Activated B cell treated with CpG ODN at 0.5 μM for 24 hours (primary cell): ENCODE measurements around the gene TENT4A. TPM values are rescaled to one million over a fixed set of nuclear protein-coding genes. Genes with fewer than 3 reads are reported as not detected.

ENCODE experiments used
- ATAC-seq: fragments of 200-7000 bp; cut with Tn5 transposase; one replicate; pipeline ENCODE4 v1.10.0; 2021; ENCODE audit warnings: low read depth, mild to moderate bottlenecking, moderate library complexity
- CTCF ChIA-PET: fragments of 350-600 bp; sonication (Branson Sonifier 250); formaldehyde crosslinking; loops from one replicate; lab custom pipeline; 2021; ENCODE audit warnings: antibody characterized with exemption; lab: Charles Lee
- POLR2A ChIA-PET: fragments of 350-600 bp; sonication (Branson Sonifier 250); formaldehyde crosslinking; loops from one replicate; lab custom pipeline; 2021; ENCODE audit warnings: antibody characterized with exemption; lab: Charles Lee
- DNase-seq: peaks from one replicate; pipeline ENCODE4 v3.0.0; 2022
- H3K27ac Mint-ChIP-seq: one replicate; pipeline ENCODE4 v1.8.0; 2020; ENCODE audit warnings: mixed read lengths
- H3K27me3 Mint-ChIP-seq: one replicate; pipeline ENCODE4 v1.8.0; 2021; ENCODE audit warnings: mixed read lengths
- H3K36me3 Mint-ChIP-seq: one replicate; pipeline ENCODE4 v1.8.0; 2021; ENCODE audit warnings: low read depth, mixed read lengths
- H3K4me1 Mint-ChIP-seq: one replicate; pipeline ENCODE4 v1.8.0; 2021; ENCODE audit warnings: mixed read lengths
- H3K4me3 Mint-ChIP-seq: one replicate; pipeline ENCODE4 v1.8.0; 2020; ENCODE audit warnings: mild to moderate bottlenecking, mixed read lengths
- H3K9me3 Mint-ChIP-seq: one replicate; pipeline ENCODE4 v1.8.0; 2020; ENCODE audit warnings: mixed read lengths
- CTCF ChIP-seq: fragments of 200-600 bp; IDR thresholded peaks from one replicate; pipeline ENCODE4 v1.8.0; 2022; ENCODE audit warnings: antibody characterized with exemption, mild to moderate bottlenecking
- intact Hi-C: fragments of 100-400 bp; cut with micrococcal nuclease; formaldehyde crosslinking; loops from one replicate; pipeline ENCODE4 v1.15.1; 2024
- total RNA-seq: library from RNA; stranded (reverse); gene quantifications from 2 replicates; pipeline ENCODE4 v1.2.3, GENCODE V29; 2022

The TENT4A gene
- total RNA-seq, 1 donor from 2014 or later: 51.2 TPM

GRCh38 chr5:6720561-6720921 is 7.3 kb downstream of the TENT4A start:
- Mint-ChIP-seq H3K4me1 (peaks cover 89% of the 10 kb centered on the region), H3K9me3 (no peaks in the 10 kb centered on the region), H3K27ac (peak overlapping the region; percentile 41), H3K36me3 (peaks cover 48% of the 10 kb centered on the region), H3K4me3 (no peak overlapping the region), H3K27me3 (no peaks in the 10 kb centered on the region)
- ChIA-PET CTCF (no interaction called here), POLR2A (no interaction called here)
- intact Hi-C loops: loop anchor here (10.0 kb wide), 1 partner anchor 236 kb away; no protein-coding TSS in a partner anchor
- no peak for DNase-seq
- no peak for ATAC-seq
- TF ChIP-seq CTCF: no peak

- POLR2A ChIA-PET: interaction anchor here (1.1 to 2.6 kb wide), 4 partner anchors 9 to 343 kb away, joined by 3 to 16 read pairs (median 10); partner anchors contain the start of genes MED10, NSUN2, SRD5A1 and TENT4A
- Mint-ChIP-seq H3K36me3 (peaks cover 53% of the 10 kb centered on the region), H3K9me3 (no peaks in the 10 kb centered on the region), H3K27me3 (no peaks in the 10 kb centered on the region), H3K27ac (peak overlapping the region; percentile 94), H3K4me1 (peaks cover 89% of the 10 kb centered on the region), H3K4me3 (peak overlapping the region; percentile 83)
- no peak for ATAC-seq
- TF ChIP-seq CTCF: no peak
- no peak for DNase-seq
- intact Hi-C loops: loop anchor here (10.0 kb wide), 1 partner anchor 237 kb away; no protein-coding TSS in a partner anchor
- CTCF ChIA-PET: interaction anchor here (1.1 to 1.8 kb wide), 2 partner anchors 15 to 24 kb away, joined by 3 to 7 read pairs; no protein-coding TSS in a partner anchor
Measured at GRCh38 chr5:6721442-6721841, 8.2 kb downstream of the TENT4A start.

GRCh38 chr5:6722015-6722414 is 8.8 kb downstream of the TENT4A start:
- Mint-ChIP-seq H3K36me3 (peaks cover 54% of the 10 kb centered on the region), H3K27ac (peak overlapping the region; percentile 94), H3K4me1 (peaks cover 89% of the 10 kb centered on the region), H3K9me3 (no peaks in the 10 kb centered on the region), H3K27me3 (no peaks in the 10 kb centered on the region), H3K4me3 (peak overlapping the region; percentile 83)
- intact Hi-C loops: loop anchor here (1.0 to 10.0 kb wide), 2 partner anchors 8 to 237 kb away; no protein-coding TSS in a partner anchor
- DNase-seq (no peak), ATAC-seq (peak; percentile 65)
- ChIA-PET CTCF (interaction anchor here (1.1 to 1.8 kb wide), 3 partner anchors 15 to 23 kb away, joined by 3 to 7 read pairs (median 4); no protein-coding TSS in a partner anchor), POLR2A (interaction anchor here (1.0 to 2.6 kb wide), 5 partner anchors 9 to 343 kb away, joined by 3 to 16 read pairs (median 7); partner anchors contain the start of genes MED10, NSUN2, SRD5A1 and TENT4A)
- TF ChIP-seq CTCF: no peak

GRCh38 chr5:6723122-6723815 is 10.0 kb downstream of the TENT4A start:
- Mint-ChIP-seq H3K4me1 (peaks cover 89% of the 10 kb centered on the region), H3K36me3 (peaks cover 49% of the 10 kb centered on the region), H3K27me3 (no peaks in the 10 kb centered on the region), H3K4me3 (no peak overlapping the region), H3K27ac (no peak overlapping the region), H3K9me3 (no peaks in the 10 kb centered on the region)
- ChIA-PET POLR2A (interaction anchor here (2.6 kb wide), 1 partner anchor 91 kb away, joined by 13 read pairs; the partner anchor contains the start of genes NSUN2 and SRD5A1), CTCF (interaction anchor here (0.8 to 1.8 kb wide), 3 partner anchors 15 to 91 kb away, joined by 3 to 7 read pairs (median 4); no protein-coding TSS in a partner anchor)
- intact Hi-C loops: loop anchor here (10.0 kb wide), 1 partner anchor 238 kb away; no protein-coding TSS in a partner anchor
- no peak for ATAC-seq
- no peak for TF ChIP-seq CTCF
- DNase-seq: no peak

GRCh38 chr5:6723816-6724300 is 10.6 kb downstream of the TENT4A start:
- CTCF ChIA-PET: no interaction called here
- no peak for DNase-seq
- H3K9me3 Mint-ChIP-seq: no peaks in the 10 kb centered on the region
- ATAC-seq: no peak
- no peak overlapping the region for H3K27ac Mint-ChIP-seq
- H3K4me3 Mint-ChIP-seq: no peak overlapping the region
- H3K27me3 Mint-ChIP-seq: no peaks in the 10 kb centered on the region
- peaks cover 43% of the 10 kb centered on the region for H3K36me3 Mint-ChIP-seq
- POLR2A ChIA-PET: interaction anchor here (0.6 to 2.6 kb wide), 2 partner anchors 92 to 99 kb away, joined by 3 to 13 read pairs; partner anchors contain the start of genes NSUN2 and SRD5A1
- H3K4me1 Mint-ChIP-seq: peaks cover 86% of the 10 kb centered on the region
- intact Hi-C loops: loop anchor here (10.0 kb wide), 1 partner anchor 239 kb away; no protein-coding TSS in a partner anchor
- TF ChIP-seq CTCF: no peak
